GM19395 (cell line): Measurements from ENCODE around the gene MPST.
"Not testable (repeated sequence)": the region's sequence is repeated elsewhere in the genome, so short reads cannot be mapped to it uniquely, and the experiment has no call there.

Source experiments
- ATAC-seq: cut with Tn5 transposase; IDR thresholded peaks from one replicate; pipeline ENCODE4 v1.9.1; 2021; ENCODE audit warnings: mild to moderate bottlenecking, moderate library complexity; ENCODE audit not compliant: unreplicated experiment

Gene MPST

DNA sequence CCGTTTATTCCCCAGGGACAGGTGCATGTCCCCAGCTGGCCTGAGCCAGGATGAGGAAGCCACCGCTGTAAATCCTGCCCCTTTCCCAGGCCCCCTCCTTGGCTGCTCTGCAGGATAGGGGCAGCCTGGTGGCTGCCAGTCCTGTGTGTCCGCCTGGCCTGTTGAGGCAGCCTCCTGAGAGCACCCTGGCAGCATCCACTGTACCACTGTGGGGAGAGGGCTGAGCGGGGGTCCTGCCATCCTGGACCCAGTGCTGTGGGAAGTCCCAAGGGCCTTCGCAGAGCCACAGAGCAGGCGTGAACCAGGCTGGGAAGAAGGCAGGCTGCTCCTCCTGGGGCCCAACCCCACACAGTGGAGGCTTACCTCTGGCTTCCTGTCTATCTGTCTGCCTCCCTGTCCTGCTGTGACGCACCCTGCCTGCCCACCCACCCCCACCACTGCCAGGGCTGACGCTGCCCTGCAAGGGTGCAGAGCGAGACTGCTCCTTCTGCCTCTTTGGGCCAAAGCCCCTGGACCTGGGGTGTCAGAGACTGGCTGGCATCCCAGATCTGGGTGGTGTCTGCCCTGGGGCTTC, 40.4 kb downstream of the MPST start:
- no peak for ATAC-seq

DNA sequence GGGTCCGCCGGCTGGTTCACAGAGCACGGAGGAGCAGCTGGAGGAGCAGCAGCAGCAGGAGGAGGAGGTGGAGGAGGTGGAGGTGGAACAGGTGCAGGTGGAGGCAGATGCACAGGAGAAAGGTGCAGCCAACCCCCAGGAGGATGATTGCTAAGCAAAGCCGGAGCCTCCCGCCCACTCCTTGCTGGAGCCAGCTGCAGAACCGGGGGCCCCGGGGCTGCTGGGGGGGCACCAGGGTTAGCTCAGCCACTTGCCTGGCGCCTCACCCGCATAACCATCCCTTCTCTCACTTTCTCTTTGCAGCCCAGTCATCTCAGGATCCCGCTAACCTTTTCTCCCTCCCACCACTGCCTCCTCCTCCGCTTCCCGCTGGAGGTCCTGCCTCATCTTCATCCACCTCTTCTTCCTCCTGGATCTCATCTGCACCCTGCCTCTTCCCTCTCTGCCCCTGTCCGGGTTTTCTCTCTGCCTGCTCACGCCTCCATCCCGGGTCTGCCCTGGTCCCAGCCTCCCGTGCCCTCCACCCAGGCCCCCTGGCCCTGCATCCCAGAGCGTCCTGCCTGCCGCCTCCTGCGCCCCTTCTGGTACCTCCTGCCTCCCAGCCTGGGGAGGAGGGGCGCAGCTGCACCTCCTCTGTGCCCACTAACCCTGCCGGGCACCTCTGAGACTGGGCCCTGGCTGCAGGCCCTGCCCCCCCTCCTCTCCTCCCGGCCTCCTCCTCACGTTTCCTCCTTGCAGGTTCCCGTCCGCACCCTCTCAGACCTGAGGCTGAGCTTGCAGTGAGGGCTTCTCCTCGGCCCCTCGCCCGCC, 41.5 kb downstream of the MPST start:
- ATAC-seq: no peak

DNA sequence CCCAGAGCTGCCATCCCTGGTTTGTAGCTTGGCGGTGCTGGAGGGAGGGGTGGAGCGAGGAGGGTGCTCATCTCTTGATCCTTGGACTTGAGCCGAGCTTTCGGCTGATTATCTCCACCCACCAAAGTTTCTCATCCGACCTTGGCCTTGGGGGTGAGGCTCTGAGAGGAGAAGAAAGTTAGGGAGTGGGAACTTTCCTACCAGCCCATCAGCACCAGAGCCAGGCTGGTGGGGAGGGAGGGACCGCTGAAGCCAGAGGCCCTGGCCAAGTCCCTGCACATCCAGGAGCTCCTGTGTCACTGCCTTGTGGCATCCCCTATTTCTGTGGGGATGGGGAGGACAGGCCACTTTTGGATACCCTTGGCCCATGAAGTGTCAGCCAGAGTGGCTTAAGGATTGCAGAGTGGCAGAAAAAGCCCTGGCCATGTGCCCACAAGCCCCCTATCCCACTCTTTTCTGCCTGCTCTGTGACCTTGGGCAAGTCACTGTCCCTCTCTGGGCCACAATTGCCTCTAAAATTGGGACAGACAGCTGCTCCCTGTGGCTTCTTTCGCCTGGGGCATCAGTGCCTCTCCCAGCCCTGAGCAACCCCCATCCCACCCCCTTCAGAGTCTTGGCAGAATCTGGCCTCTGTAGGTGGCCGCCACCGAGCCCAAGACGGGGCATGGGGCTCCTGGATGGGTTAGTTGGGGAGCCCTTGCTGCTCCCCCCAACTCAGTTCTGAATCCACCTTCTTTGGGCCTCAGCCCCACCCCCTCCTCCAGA, 42.3 kb downstream of the MPST start:
- no peak for ATAC-seq

- ATAC-seq: no peak
Measured at GRCh38 chr22:37062376-37062675, 42.8 kb downstream of the MPST start.

- no peak for ATAC-seq
Measured at GRCh38 chr22:37062702-37063381, 43.3 kb downstream of the MPST start.

GRCh38 chr22:37063431-37064420, 44.2 kb downstream of the MPST start:
- no peak for ATAC-seq

DNA sequence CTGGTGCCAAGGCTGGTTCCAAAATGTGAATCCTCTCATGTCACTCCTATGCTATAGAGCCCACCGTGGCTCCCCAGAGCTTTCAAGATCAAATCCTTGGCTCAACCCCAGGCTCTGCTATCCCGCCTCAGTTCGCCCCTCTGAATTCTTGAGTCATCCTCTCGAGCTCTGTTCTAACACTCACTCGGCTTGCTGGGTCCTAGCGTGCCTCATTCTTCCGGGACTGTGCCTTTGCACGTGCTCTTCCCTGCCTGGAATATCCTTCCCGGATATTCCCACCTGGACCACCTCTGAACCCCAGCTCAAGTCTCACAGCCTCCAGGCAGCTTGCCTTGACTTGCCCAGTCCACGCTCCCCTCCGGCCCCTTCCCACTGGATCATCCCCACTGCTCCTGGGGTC, 45.0 kb downstream of the MPST start:
- ATAC-seq: no peak

DNA sequence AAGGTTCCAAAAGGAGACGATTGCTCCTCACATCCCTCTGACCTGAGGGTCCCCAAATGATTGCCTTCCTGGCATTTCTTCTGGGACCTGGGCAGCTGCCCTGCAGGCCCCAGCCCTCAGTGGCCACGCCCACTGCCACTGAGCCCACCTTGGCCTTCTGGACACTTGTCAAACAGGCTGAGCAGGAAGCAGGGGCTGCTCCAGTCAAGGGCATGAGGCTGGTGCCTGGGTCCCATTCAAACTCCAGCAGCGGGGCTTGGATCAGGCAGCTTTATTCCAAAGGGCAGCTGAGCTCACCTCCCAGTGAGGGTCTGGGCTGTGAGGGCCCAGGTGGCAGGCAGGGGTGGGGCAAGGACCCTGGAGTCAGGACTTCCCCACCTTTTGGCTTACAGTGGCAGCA, 45.6 kb downstream of the MPST start:
- ATAC-seq: no peak

GRCh38 chr22:37065961-37066360, 46.4 kb downstream of the MPST start:
- ATAC-seq: no peak

GRCh38 chr22:37067428-37067827, 47.9 kb downstream of the MPST start:
- ATAC-seq: no peak

DNA sequence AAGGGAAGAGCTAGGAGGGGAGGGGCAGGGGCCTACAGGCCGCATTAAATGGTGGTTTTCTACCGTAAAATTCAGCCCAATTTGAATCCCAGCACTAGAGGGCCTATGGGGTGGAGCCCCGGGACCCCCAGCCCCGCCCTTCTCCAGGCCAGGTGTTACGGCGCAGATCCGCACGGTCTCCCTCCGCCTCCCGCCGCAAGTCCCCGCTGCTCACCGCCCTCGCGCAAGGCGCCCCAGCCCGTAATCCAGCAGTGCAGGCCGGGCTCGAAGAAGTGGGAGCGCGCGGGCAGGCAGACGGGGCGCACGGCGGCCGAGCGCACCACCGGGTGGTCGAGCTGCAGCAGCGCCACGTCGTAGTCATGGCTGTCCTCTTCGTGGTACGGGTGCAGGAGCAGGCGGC, 49.3 kb downstream of the MPST start:
- ATAC-seq: no peak

DNA sequence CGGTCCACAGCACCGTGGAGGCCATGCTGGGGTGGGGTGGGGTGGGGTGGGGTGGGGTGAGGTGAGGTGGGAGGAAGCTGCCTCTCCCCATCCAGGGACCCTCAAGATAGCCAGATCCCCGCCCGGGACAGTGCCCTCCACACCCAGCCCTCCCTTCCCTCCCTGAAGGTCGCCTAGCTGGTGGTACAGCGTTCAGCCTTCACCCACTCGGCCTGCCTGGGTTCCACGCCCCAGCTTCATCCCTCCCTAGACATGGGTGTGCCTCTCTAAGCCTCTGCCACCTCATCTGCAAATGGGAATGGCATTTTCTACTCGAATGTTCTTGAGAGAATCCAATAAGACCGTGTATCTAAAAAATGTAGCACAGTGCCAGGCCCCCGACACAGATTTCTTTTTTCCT, 49.8 kb downstream of the MPST start:
- no peak for ATAC-seq

DNA sequence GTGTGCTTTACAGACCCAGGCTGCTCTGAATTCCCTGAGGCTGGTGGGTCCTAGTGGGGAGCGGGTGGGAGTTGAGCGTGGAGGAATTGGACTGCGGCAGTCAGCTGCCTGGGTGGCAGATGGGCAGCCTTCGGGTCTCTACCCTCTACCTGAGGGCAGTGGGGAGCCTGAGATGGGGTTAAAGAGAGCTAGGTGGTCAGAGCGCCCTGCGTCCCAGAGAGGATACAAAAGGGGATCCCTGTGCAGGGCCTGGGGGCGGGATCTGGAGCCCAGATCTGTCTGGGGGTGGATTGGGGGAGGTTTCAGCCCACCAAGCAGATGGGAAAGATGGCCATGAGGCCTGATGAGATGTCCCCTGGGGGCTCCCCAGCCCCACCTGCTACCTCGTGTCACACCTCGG, 50.2 kb downstream of the MPST start:
- ATAC-seq: no peak

DNA sequence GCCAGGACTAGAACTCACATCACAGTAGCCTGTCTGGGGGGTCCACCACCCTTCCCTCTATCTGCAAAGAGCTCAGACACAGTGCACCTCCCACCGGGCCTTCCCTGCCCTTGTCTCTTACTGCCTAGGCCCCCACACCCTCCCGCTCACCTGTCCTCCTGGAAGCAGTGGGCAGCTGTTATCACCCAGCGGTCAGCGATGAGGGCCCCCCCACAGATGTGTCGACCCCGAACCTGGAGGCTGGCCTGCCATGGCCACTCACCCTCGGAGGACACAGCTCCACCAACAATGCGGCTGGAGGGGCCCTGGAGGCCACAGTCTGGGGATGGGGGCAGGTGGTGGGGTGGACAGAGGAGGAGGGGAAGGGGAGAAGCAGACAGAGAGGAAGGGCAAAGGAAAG, 50.8 kb downstream of the MPST start:
- no peak for ATAC-seq

- no peak for ATAC-seq
Measured at GRCh38 chr22:37070744-37071143, 51.2 kb downstream of the MPST start.

GRCh38 chr22:37071850-37072592, 52.5 kb downstream of the MPST start:
- not testable (repeated sequence) for ATAC-seq

- no peak for ATAC-seq
Measured at GRCh38 chr22:37072673-37073072, 53.1 kb downstream of the MPST start.

DNA sequence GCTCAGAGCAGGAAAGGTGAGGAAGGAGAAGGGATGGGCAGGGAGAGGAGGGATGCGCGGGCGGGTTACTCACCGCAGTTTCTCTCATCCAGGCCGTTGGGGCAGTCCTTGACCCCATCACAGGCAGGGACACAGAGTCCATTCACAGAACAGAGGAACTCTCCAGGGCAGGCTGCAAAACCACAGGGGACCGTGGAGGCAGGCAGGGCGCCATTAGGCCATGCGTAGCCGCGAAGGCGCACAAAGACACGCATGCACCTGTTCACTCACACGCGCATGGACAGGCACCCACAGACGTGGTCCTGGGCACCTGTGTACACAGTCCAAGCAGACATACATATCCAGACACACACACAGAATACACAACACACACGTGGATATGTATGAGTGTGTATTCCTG, 55.0 kb downstream of the MPST start:
- ATAC-seq: no peak

DNA sequence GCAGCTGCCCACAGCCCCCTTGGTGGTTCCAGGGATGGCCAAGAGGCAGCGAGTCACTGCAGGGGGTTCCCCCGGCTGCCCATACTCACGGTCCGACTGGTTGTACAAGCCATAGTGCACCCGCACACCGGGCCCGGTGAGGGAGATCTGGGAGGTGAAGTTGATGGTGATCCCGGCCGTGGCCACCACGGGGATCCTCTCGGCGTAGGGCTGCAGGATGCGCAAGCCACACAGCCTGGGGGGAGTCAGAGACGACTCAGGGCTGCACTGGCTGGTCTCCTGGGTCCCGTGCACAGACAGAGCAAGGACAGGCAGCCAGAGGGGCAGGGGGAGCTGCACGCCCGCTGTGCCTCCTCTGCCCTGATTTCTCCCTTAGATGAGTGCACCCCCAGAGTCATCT, 55.5 kb downstream of the MPST start:
- no peak for ATAC-seq
